Dermis blood vessel endothelial cell (primary cell): ENCODE results near the gene TUG1. TPM values are rescaled to one million over a fixed set of nuclear protein-coding genes. Genes with fewer than 3 reads are reported as not detected.

Source experiments
- DNase-seq: peaks from one replicate; pipeline ENCODE4 v3.0.0; 2010
- total RNA-seq: library from RNA; depleted of rRNA; stranded (reverse); fragments of >200 nt; gene quantifications from 2 replicates; pipeline ENCODE4 v1.2.3, GENCODE V29; 2014

The TUG1 gene
- total RNA-seq, 1 donor from 2014 or later: 45.8 TPM

DNA sequence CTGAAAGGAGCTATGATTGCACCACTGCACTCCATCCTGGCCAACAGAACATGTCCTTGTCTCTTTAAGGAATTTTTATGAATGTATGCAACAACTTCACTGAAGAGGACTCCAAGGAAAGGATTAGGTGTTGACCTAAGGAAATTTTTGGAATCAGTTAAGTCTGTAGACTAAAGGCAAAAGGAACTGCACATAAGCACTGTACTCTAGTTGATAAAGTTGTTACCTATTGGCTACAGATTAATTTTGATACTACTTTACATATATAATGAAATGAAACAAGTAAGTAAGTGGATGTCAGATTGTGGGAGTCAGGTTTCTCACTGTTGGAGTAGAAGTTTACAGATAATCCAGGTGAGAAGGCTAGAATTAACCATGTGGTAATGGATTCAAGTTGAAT is 36.5 kb downstream of the TUG1 start:
- DNase-seq: no peak

DNA sequence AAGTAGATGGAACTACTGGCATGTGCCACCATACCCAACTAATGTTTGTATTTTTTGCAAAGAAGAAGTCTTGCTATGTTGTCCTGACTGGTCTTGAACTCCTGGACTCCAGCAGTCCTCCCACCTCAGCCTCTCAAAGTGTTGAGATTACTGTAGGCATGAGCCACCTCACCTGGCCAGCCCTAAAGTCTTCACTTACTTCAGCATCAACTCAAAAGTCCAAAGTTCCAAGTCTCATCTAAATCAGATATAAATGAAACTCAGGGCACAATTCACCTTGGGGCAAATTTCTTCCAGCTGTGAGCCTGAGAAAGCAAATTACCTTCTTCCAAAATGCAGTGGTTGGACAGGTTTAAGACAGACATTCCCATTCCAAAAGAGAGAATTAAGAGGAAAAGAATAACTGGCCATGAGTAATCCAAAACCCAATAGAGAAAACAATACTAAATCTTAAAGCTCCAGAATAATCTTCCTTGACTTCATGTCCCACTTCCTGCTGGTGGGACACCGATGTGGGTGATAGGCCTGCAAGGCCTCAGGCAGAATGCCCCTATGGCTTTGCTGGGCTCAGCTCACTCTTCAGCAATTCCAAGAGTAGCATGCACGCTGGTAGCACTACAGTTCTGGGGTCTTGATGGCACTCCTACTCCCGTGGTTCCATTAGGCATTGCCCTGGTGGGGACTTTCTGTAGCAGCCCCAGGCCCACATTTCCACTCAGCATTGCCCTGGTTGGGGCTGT is 50.3 kb downstream of the TUG1 start:
- DNase-seq: no peak

DNA sequence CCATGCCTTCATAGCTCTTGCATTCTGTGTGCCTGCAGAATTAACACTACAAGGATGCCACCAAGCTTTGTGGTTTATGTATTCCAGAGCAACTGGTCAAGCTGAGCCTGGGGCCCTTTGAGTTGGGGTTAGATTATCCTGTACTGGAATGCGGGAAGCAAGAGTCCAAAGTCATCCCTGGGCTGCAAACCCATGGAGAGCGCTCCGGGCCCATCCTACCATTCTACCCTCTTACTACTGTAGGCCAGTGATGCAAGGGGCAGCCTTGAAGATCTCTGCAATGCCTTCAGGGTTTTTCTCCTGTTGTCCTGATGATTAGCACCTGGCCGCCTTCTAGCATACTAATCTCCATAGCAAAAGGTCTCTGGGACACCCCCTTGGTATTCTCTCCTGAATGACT is 51.3 kb downstream of the TUG1 start:
- DNase-seq: no peak

DNA sequence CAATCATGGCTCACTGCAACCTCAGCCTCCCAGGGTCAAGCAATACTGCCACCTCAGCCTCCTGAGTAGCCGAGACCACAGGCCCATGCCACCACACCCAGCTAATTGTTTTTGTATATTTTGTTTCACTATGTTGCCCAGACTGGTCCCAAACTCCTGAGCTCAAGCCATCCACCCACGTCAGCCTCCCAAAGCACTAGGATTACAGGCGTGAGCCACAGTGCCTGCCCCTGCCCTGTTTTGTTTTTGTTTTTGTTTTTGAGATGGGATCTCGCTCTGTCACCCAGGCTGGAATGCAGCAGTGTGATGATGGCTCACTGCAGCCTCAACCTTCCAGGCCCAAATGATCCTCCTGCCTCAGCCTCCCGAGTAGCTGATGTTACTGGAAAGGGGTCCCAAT is 53.5 kb downstream of the TUG1 start:
- no peak for DNase-seq

Other genes with a start within 250 kb of the TUG1 start
- gene MORC2, start 491 bp upstream of the TUG1 start, total RNA-seq: 16.5 and 28.1 TPM in 2 replicates
- 269 and 319 TPM in 2 replicates for gene SMTN, start 112.1 kb downstream of the TUG1 start, total RNA-seq
- 18.7 and 33.7 TPM in 2 replicates for gene SELENOM, start 138.3 kb downstream of the TUG1 start, total RNA-seq
- gene INPP5J, start 153.7 kb downstream of the TUG1 start, total RNA-seq: 0.33 TPM in 1 of 2 replicates, not detected in the other
- gene PLA2G3, start 171.2 kb downstream of the TUG1 start, total RNA-seq: not detected in 2 replicates
- 30.3 and 34.3 TPM in 2 replicates for gene RNF185, start 190.9 kb downstream of the TUG1 start, total RNA-seq
- 94.0 and 103 TPM in 2 replicates for gene LIMK2, start 243.0 kb downstream of the TUG1 start, total RNA-seq